ENCODE measurements around the gene ZFP36L1. TPM values are rescaled to one million over a fixed set of nuclear protein-coding genes. Genes with fewer than 3 reads are reported as not detected.

ZFP36L1 gene
- total RNA-seq, 1 donor: 46.7 TPM

GRCh38 chr14:68770553-68771286 lies 22.1 kb downstream of the ZFP36L1 start:
- Histone ChIP-seq H3K4me1 (ENCODE audit: insufficient read depth, low read length) (no peaks in the 10 kb centered on the region), H3K79me2 (ENCODE audit: insufficient read depth, low read length) (no peaks in the 10 kb centered on the region), H4K20me1 (ENCODE audit: insufficient read depth, low read length) (no peaks in the 10 kb centered on the region), H3K4me2 (ENCODE audit: insufficient read depth, low read length) (no peak overlapping the region), H3K27me3 (ENCODE audit: insufficient read depth, low read length) (no peaks in the 10 kb centered on the region), H3K4me3 (ENCODE audit: insufficient read depth, low read length) (no peak overlapping the region), H3K36me3 (ENCODE audit: insufficient read depth, low read length) (no peaks in the 10 kb centered on the region), H3K27ac (ENCODE audit: low read depth, low read length) (no peak overlapping the region), H3K9me3 (ENCODE audit: low read depth, low read length) (peaks cover 5% of the 10 kb centered on the region), H2AFZ (ENCODE audit: low read length) (no peak overlapping the region)
- TF ChIP-seq CTCF (IDR thresholded peaks at IDR 0.05; ENCODE audit: extremely low read depth, low read depth, low read length): no peak
- no peak for DNase-seq (ENCODE audit: insufficient read length, low spot score, missing footprints)

GRCh38 chr14:68770051-68770450 lies 22.8 kb downstream of the ZFP36L1 start:
- H3K4me1 ChIP-seq (ENCODE audit: insufficient read depth, low read length): no peaks in the 10 kb centered on the region
- H4K20me1 ChIP-seq (ENCODE audit: insufficient read depth, low read length): no peaks in the 10 kb centered on the region
- DNase-seq (ENCODE audit: insufficient read length, low spot score, missing footprints): no peak
- no peaks in the 10 kb centered on the region for H3K27me3 ChIP-seq (ENCODE audit: insufficient read depth, low read length)
- no peak overlapping the region for H3K4me2 ChIP-seq (ENCODE audit: insufficient read depth, low read length)
- no peak overlapping the region for H3K27ac ChIP-seq (ENCODE audit: low read depth, low read length)
- H3K4me3 ChIP-seq (ENCODE audit: insufficient read depth, low read length): no peak overlapping the region
- H2AFZ ChIP-seq (ENCODE audit: low read length): no peak overlapping the region
- H3K36me3 ChIP-seq (ENCODE audit: insufficient read depth, low read length): no peaks in the 10 kb centered on the region
- H3K9me3 ChIP-seq (ENCODE audit: low read depth, low read length): peaks cover under 1% of the 10 kb centered on the region
- no peaks in the 10 kb centered on the region for H3K79me2 ChIP-seq (ENCODE audit: insufficient read depth, low read length)
- no peak for TF ChIP-seq CTCF (IDR thresholded peaks at IDR 0.05; ENCODE audit: extremely low read depth, low read depth, low read length)

- Histone ChIP-seq H4K20me1 (ENCODE audit: insufficient read depth, low read length) (no peaks in the 10 kb centered on the region), H3K9me3 (ENCODE audit: low read depth, low read length) (no peaks in the 10 kb centered on the region), H3K27me3 (ENCODE audit: insufficient read depth, low read length) (no peaks in the 10 kb centered on the region), H3K27ac (ENCODE audit: low read depth, low read length) (no peak overlapping the region), H2AFZ (ENCODE audit: low read length) (no peak overlapping the region), H3K4me1 (ENCODE audit: insufficient read depth, low read length) (peaks cover 8% of the 10 kb centered on the region), H3K4me2 (ENCODE audit: insufficient read depth, low read length) (no peak overlapping the region), H3K36me3 (ENCODE audit: insufficient read depth, low read length) (no peaks in the 10 kb centered on the region), H3K79me2 (ENCODE audit: insufficient read depth, low read length) (no peaks in the 10 kb centered on the region), H3K4me3 (ENCODE audit: insufficient read depth, low read length) (no peak overlapping the region)
- TF ChIP-seq CTCF (IDR thresholded peaks at IDR 0.05; ENCODE audit: extremely low read depth, low read depth, low read length): no peak
- DNase-seq (ENCODE audit: insufficient read length, low spot score, missing footprints): peak; percentile 54
Measured at GRCh38 chr14:68768316-68768715, 24.6 kb downstream of the ZFP36L1 start.

GRCh38 chr14:68767248-68767645 lies 25.6 kb downstream of the ZFP36L1 start:
- no peaks in the 10 kb centered on the region for H3K36me3 ChIP-seq (ENCODE audit: insufficient read depth, low read length)
- H3K4me2 ChIP-seq (ENCODE audit: insufficient read depth, low read length): no peak overlapping the region
- peaks cover 19% of the 10 kb centered on the region for H3K4me1 ChIP-seq (ENCODE audit: insufficient read depth, low read length)
- TF ChIP-seq CTCF (IDR thresholded peaks at IDR 0.05; ENCODE audit: extremely low read depth, low read depth, low read length): no peak
- no peaks in the 10 kb centered on the region for H3K27me3 ChIP-seq (ENCODE audit: insufficient read depth, low read length)
- H3K79me2 ChIP-seq (ENCODE audit: insufficient read depth, low read length): no peaks in the 10 kb centered on the region
- H3K4me3 ChIP-seq (ENCODE audit: insufficient read depth, low read length): no peak overlapping the region
- peak; percentile 63 for DNase-seq (ENCODE audit: insufficient read length, low spot score, missing footprints)
- H3K27ac ChIP-seq (ENCODE audit: low read depth, low read length): no peak overlapping the region
- no peaks in the 10 kb centered on the region for H3K9me3 ChIP-seq (ENCODE audit: low read depth, low read length)
- H2AFZ ChIP-seq (ENCODE audit: low read length): no peak overlapping the region
- H4K20me1 ChIP-seq (ENCODE audit: insufficient read depth, low read length): no peaks in the 10 kb centered on the region

Data from osteoblast (primary cell).